GM12878 (cell line): Measurements from ENCODE around the gene HJURP.

ENCODE experiments used
- ASH2L ChIP-seq: fragments of 300-600, 200-600 bp; sonication (generic); IDR thresholded peaks from 2 replicates; pipeline ENCODE4 v1.6.1; 2017; ENCODE audit warnings: low read depth, mild to moderate bottlenecking, borderline replicate concordance
- CEBPB ChIP-seq, 2 experiments: fragments of 150-350 bp in 1 of 2; IDR thresholded peaks; 2 replicates each; pipeline ENCODE4 v1.6.1; 2012 to 2014; ENCODE audit warnings: low read depth in 2 of 2, low read length in 2 of 2, borderline replicate concordance in 1 of 2, inconsistent platforms in 1 of 2
- E2F4 ChIP-seq: IDR thresholded peaks from 2 replicates; pipeline ENCODE4 v1.6.1; 2012; ENCODE audit warnings: low read depth, low read length, improper control_type of control experiment
- EP300 ChIP-seq, 2 experiments: fragments of 150-350 bp in 1 of 2; IDR thresholded peaks; 2 replicates each; pipeline ENCODE4 v1.6.1; 2011 to 2012; ENCODE audit warnings: low read depth in 2 of 2, low read length in 2 of 2, borderline replicate concordance in 1 of 2, improper control_type of control experiment in 1 of 2, inconsistent platforms in 1 of 2; ENCODE audit not compliant: control insufficient read depth in 1 of 2
- IRF4 ChIP-seq: IDR thresholded peaks from 2 replicates; pipeline ENCODE4 v1.6.1; 2011; ENCODE audit warnings: low read depth, low read length
- NFIC ChIP-seq: IDR thresholded peaks from 2 replicates; pipeline ENCODE4 v1.6.1; 2012; ENCODE audit warnings: low read depth, mild to moderate bottlenecking, inconsistent platforms, low read length, moderate library complexity
- NFYA ChIP-seq: IDR thresholded peaks from 2 replicates; pipeline ENCODE4 v1.6.1; 2011; ENCODE audit warnings: low read depth, mild to moderate bottlenecking, low read length, improper control_type of control experiment, borderline replicate concordance
- POLR2A ChIP-seq: IDR thresholded peaks from 2 replicates; pipeline ENCODE4 v1.6.1; 2011; ENCODE audit warnings: low read depth, mild to moderate bottlenecking, low read length
- POLR2AphosphoS5 ChIP-seq: IDR thresholded peaks from 2 replicates; pipeline ENCODE4 v1.6.1; 2011; ENCODE audit warnings: mild to moderate bottlenecking, low read length, inconsistent platforms
- SIN3A ChIP-seq: IDR thresholded peaks from 2 replicates; pipeline ENCODE4 v1.6.1; 2012; ENCODE audit warnings: low read depth, low read length, improper control_type of control experiment
- ZZZ3 ChIP-seq: IDR thresholded peaks from 2 replicates; pipeline ENCODE4 v1.6.1; 2011; ENCODE audit warnings: low read depth; ENCODE audit not compliant: control insufficient read depth, insufficient read length
- TF ChIP-seq, protein P1 (sequence below): IDR thresholded peaks from 2 replicates; pipeline ENCODE4 v1.6.1; 2011; ENCODE audit warnings: borderline replicate concordance, low read depth, mild to moderate bottlenecking, moderate library complexity, mixed read lengths, low read length; ENCODE audit not compliant: insufficient read depth; ENCODE audit errors: extremely low read length

DNA sequence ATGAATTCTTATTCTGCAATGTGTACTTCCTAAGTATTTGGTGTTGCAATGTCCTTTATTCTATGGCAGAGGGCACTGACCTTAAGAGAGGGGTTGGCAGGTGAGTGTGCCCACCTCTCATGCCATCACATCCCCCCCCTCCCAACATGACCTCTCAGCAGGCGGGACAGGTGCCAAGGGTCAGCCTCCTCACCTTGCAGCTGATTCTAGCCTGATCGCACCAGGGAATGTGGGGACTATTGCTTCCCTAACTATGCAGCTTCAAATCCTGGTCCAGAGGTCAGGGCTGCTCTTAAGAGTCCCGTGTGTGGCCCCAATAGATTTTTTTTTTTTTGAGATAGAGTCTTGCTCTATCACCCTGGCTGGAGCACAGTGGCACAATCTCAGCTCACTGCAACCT lies 9.5 kb downstream of the HJURP start:
- no peak for TF ChIP-seq ASH2L
- no peak for TF ChIP-seq NFYA
- no peak for TF ChIP-seq POLR2AphosphoS5
- no peak for TF ChIP-seq E2F4
- TF ChIP-seq ZZZ3: no peak
- TF ChIP-seq SIN3A: no peak
- no peak for TF ChIP-seq IRF4
- TF ChIP-seq NFIC: no peak
- TF ChIP-seq CEBPB (IDR thresholded peaks at IDR 0.05; ENCODE audit: borderline replicate concordance in 1 of 2, low read depth in 2 of 2, low read length in 2 of 2): no peak
- TF ChIP-seq EP300 (IDR thresholded peaks at IDR 0.05; ENCODE audit: borderline replicate concordance in 1 of 2, control insufficient read depth in 1 of 2, low read depth in 2 of 2, low read length in 2 of 2): no peak
- TF ChIP-seq, protein P1, sequence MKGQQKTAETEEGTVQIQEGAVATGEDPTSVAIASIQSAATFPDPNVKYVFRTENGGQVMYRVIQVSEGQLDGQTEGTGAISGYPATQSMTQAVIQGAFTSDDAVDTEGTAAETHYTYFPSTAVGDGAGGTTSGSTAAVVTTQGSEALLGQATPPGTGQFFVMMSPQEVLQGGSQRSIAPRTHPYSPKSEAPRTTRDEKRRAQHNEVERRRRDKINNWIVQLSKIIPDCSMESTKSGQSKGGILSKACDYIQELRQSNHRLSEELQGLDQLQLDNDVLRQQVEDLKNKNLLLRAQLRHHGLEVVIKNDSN: no peak
- no peak for TF ChIP-seq POLR2A
